Measurements from ENCODE around the gene VASH1.

- no peak for TF ChIP-seq CTCF (IDR thresholded peaks at IDR 0.05)
- TF ChIP-seq POLR2A (IDR thresholded peaks at IDR 0.05) = no peak
Observed at GRCh38 chr14:76714470-76714869, 46.8 kb upstream of the VASH1 start.
